Stimulated activated CD8-positive, alpha-beta memory T cell treated with anti-CD3 and anti-CD28 coated beads, Interleukin-7, amount 100 ng/mL, for 48 hours (primary cell): Measurements from ENCODE around the gene UPK1A.
"Not testable (repeated sequence)": the region's sequence is repeated elsewhere in the genome, so short reads cannot be mapped to it uniquely, and the experiment has no call there.

Source experiments
- DNase-seq, 2 donors: peaks; one replicate each; pipeline ENCODE4 v3.0.0-alpha.2; 2020; ENCODE audit warnings: low read depth in 1 of 2; ENCODE audit errors: extremely low read depth in 1 of 2

Gene UPK1A

GRCh38 chr19:35716801-35717664, 50.7 kb downstream of the UPK1A start:
- peak; percentile 61 to 94 for DNase-seq

GRCh38 chr19:35717665-35718344, 51.5 kb downstream of the UPK1A start, which contains the start of gene KMT2B:
KMT2B (plus strand) TSS chr19:35718003; CDS start chr19:35718019, 16 bp downstream.
- DNase-seq: peak in 1 of 2 donors; percentile 96

GRCh38 chr19:35718345-35719041, 52.2 kb downstream of the UPK1A start:
- peak; percentile 54 to 61 for DNase-seq

GRCh38 chr19:35719402-35720162, 53.3 kb downstream of the UPK1A start:
- DNase-seq: no peak

- no peak for DNase-seq
Observed at GRCh38 chr19:35720163-35720524, 53.8 kb downstream of the UPK1A start.

- no peak for DNase-seq
Observed at GRCh38 chr19:35720648-35721047, 54.3 kb downstream of the UPK1A start.

GRCh38 chr19:35721374-35721773, 55.1 kb downstream of the UPK1A start:
- DNase-seq: no peak

- DNase-seq: no peak
Observed at GRCh38 chr19:35722461-35722860, 56.1 kb downstream of the UPK1A start.

- DNase-seq: no peak
Observed at GRCh38 chr19:35722897-35723296, 56.6 kb downstream of the UPK1A start.

GRCh38 chr19:35723671-35724070, 57.4 kb downstream of the UPK1A start:
- no peak for DNase-seq

GRCh38 chr19:35724132-35724531, 57.8 kb downstream of the UPK1A start:
- DNase-seq: not testable (repeated sequence)

- DNase-seq: no peak
Observed at GRCh38 chr19:35724560-35724959, 58.2 kb downstream of the UPK1A start.

GRCh38 chr19:35725216-35725861, 59.0 kb downstream of the UPK1A start:
- no peak for DNase-seq

GRCh38 chr19:35727053-35727955, 61.0 kb downstream of the UPK1A start:
- no peak for DNase-seq
